IMR-90 (cell line): ENCODE results near the gene FAM117B. TPM values are rescaled to one million over a fixed set of nuclear protein-coding genes. Genes with fewer than 3 reads are reported as not detected.

Source experiments
- ATAC-seq: fragments of 200-7000 bp; cut with Tn5 transposase; 2 replicates; pipeline ENCODE4 v1.9.1; 2020; ENCODE audit warnings: low read depth, mild to moderate bottlenecking, moderate library complexity
- BruUV-seq: library from RNA; stranded (reverse); fragments of 400-500 nt; replicated peaks from 2 replicates; lab custom pipeline; 2021; lab: Mats Ljungman, UMichigan
- CTCF ChIA-PET: fragments of 300-600 bp; formaldehyde crosslinking; extraction: SDS; loops from one replicate; lab custom pipeline; 2021; ENCODE audit warnings: antibody characterized with exemption; lab: Yijun Ruan, JAX
- POLR2A ChIA-PET: fragments of 300-600 bp; sonication (Branson Sonifier 250); formaldehyde crosslinking; loops from one replicate; lab custom pipeline; 2022; ENCODE audit warnings: antibody characterized with exemption; ENCODE audit not compliant: unreplicated experiment; lab: Charles Lee
- DNase-seq: peaks from one replicate; pipeline ENCODE4 v3.0.0; 2013
- H2AFZ ChIP-seq: replicated peaks from 2 replicates; pipeline ENCODE3; 2013; ENCODE audit warnings: low read length, mild to moderate bottlenecking; ENCODE audit not compliant: poor library complexity
- H2AK5ac ChIP-seq: 2 replicates; pipeline ENCODE4 v1.6.1; 2013; ENCODE audit warnings: low read depth, low read length, inconsistent platforms
- H2AK9ac ChIP-seq: replicated peaks from 2 replicates; pipeline ENCODE3; 2013; ENCODE audit warnings: mild to moderate bottlenecking, low read depth, low read length, moderate library complexity; ENCODE audit not compliant: poor library complexity
- H2BK120ac ChIP-seq: 2 replicates; pipeline ENCODE4 v1.6.1; 2013; ENCODE audit warnings: low read depth, low read length, inconsistent platforms
- H2BK15ac ChIP-seq: 3 replicates; pipeline ENCODE4 v1.6.1; 2013; ENCODE audit warnings: low read depth, low read length, inconsistent platforms
- H2BK20ac ChIP-seq: 2 replicates; pipeline ENCODE4 v1.6.1; 2013; ENCODE audit warnings: low read depth, mild to moderate bottlenecking, inconsistent platforms, low read length, moderate library complexity
- H2BK5ac ChIP-seq: 2 replicates; pipeline ENCODE4 v1.6.1; 2013; ENCODE audit warnings: mild to moderate bottlenecking, low read depth, low read length, inconsistent platforms; ENCODE audit not compliant: poor library complexity, severe bottlenecking
- H3K14ac ChIP-seq: replicated peaks from 2 replicates; pipeline ENCODE4 v1.6.1; 2013; ENCODE audit warnings: low read depth, low read length, inconsistent platforms
- H3K18ac ChIP-seq: 2 replicates; pipeline ENCODE4 v1.6.1; 2013; ENCODE audit warnings: low read depth, low read length, control low read depth
- H3K23ac ChIP-seq: 2 replicates; pipeline ENCODE4 v1.6.1; 2013; ENCODE audit warnings: low read depth, low read length, inconsistent platforms
- H3K27ac ChIP-seq: 2 replicates; pipeline ENCODE4 v1.5.1; 2013; ENCODE audit warnings: mild to moderate bottlenecking, control low read depth, low read length; ENCODE audit not compliant: insufficient read depth
- H3K27me3 ChIP-seq: 2 replicates; pipeline ENCODE4 v1.6.1; 2013; ENCODE audit warnings: low read length; ENCODE audit not compliant: control insufficient read depth, insufficient read depth
- H3K36me3 ChIP-seq: 2 replicates; pipeline ENCODE4 v1.6.1; 2013; ENCODE audit warnings: low read length, mixed read lengths; ENCODE audit not compliant: control insufficient read depth, insufficient read depth
- H3K4ac ChIP-seq: 2 replicates; pipeline ENCODE4 v1.6.1; 2013; ENCODE audit warnings: low read depth, low read length, inconsistent platforms
- H3K4me1 ChIP-seq: 2 replicates; pipeline ENCODE4 v1.6.1; 2013; ENCODE audit warnings: low read length, mixed read lengths; ENCODE audit not compliant: control insufficient read depth, insufficient read depth
- H3K4me2 ChIP-seq: 2 replicates; pipeline ENCODE4 v1.6.1; 2013; ENCODE audit warnings: low read depth, mild to moderate bottlenecking, control low read depth, low read length, moderate library complexity
- H3K4me3 ChIP-seq: 2 replicates; pipeline ENCODE4 v1.5.1; 2013; ENCODE audit warnings: low read depth, mild to moderate bottlenecking, control low read depth, low read length, moderate library complexity; ENCODE audit not compliant: insufficient read depth
- H3K56ac ChIP-seq: 2 replicates; pipeline ENCODE4 v1.6.1; 2013; ENCODE audit warnings: low read length, inconsistent platforms; ENCODE audit not compliant: insufficient read depth; ENCODE audit errors: extremely low read depth
- H3K79me1 ChIP-seq, 2 experiments: 2 replicates each; pipeline ENCODE4 v1.6.1; 2013; ENCODE audit warnings: low read length in 2 of 2, inconsistent platforms in 1 of 2, low read depth in 1 of 2
- H3K9ac ChIP-seq: 2 replicates; pipeline ENCODE4 v1.6.1; 2013; ENCODE audit warnings: low read depth, low read length, control low read depth
- H3K9me1 ChIP-seq: 2 replicates; pipeline ENCODE4 v1.6.1; 2013; ENCODE audit warnings: low read length, inconsistent platforms; ENCODE audit not compliant: insufficient read depth
- H3K9me3 ChIP-seq: 2 replicates; pipeline ENCODE4 v1.6.1; 2013; ENCODE audit warnings: low read length; ENCODE audit not compliant: control insufficient read depth, insufficient read depth
- H4K20me1 ChIP-seq: 2 replicates; pipeline ENCODE4 v1.6.1; 2013; ENCODE audit warnings: low read length, inconsistent platforms; ENCODE audit not compliant: insufficient read depth
- H4K5ac ChIP-seq: 2 replicates; pipeline ENCODE4 v1.6.1; 2013; ENCODE audit warnings: mild to moderate bottlenecking, low read depth, low read length, control low read depth
- H4K8ac ChIP-seq, 2 experiments: 2 replicates each; pipeline ENCODE4 v1.6.1; 2013; ENCODE audit warnings: low read depth in 2 of 2, low read length in 2 of 2, control low read depth in 1 of 2, inconsistent platforms in 1 of 2
- H4K91ac ChIP-seq: 2 replicates; pipeline ENCODE4 v1.6.1; 2013; ENCODE audit warnings: low read depth, low read length, inconsistent platforms; ENCODE audit not compliant: insufficient read depth
- BHLHE40 ChIP-seq: fragments of 150-350 bp; IDR thresholded peaks from 2 replicates; pipeline ENCODE4 v1.6.1; 2016; ENCODE audit warnings: mild to moderate bottlenecking, low read depth, low read length
- CEBPB ChIP-seq: IDR thresholded peaks from 2 replicates; pipeline ENCODE4 v1.6.1; 2012; ENCODE audit warnings: low read depth, low read length, improper control_type of control experiment
- CHD1 ChIP-seq: IDR thresholded peaks from 2 replicates; pipeline ENCODE4 v1.6.1; 2012; ENCODE audit warnings: low read depth, low read length, improper control_type of control experiment
- ELK1 ChIP-seq: fragments of 150-350 bp; IDR thresholded peaks from 2 replicates; pipeline ENCODE4 v1.6.1; 2016; ENCODE audit warnings: low read depth, mild to moderate bottlenecking, low read length, moderate library complexity, borderline replicate concordance
- FOS ChIP-seq: fragments of 150-350 bp; IDR thresholded peaks from 2 replicates; pipeline ENCODE4 v1.6.1; 2016; ENCODE audit warnings: low read depth, low read length
- MAFK ChIP-seq: IDR thresholded peaks from 2 replicates; pipeline ENCODE4 v1.6.1; 2012; ENCODE audit warnings: low read depth, low read length, improper control_type of control experiment
- MAZ ChIP-seq: IDR thresholded peaks from 2 replicates; pipeline ENCODE4 v1.6.1; 2012; ENCODE audit warnings: low read depth, mild to moderate bottlenecking, low read length, improper control_type of control experiment, moderate library complexity, borderline replicate concordance
- MXI1 ChIP-seq: IDR thresholded peaks from 2 replicates; pipeline ENCODE4 v1.6.1; 2012; ENCODE audit warnings: low read depth, mild to moderate bottlenecking, low read length, moderate library complexity, borderline replicate concordance
- NFE2L2 ChIP-seq: fragments of 150-350 bp; IDR thresholded peaks from 2 replicates; pipeline ENCODE4 v1.6.1; 2016; ENCODE audit warnings: low read depth, mild to moderate bottlenecking, low read length
- POLR2A ChIP-seq: IDR thresholded peaks from 2 replicates; pipeline ENCODE4 v1.6.1; 2012; ENCODE audit warnings: mild to moderate bottlenecking, low read depth, low read length
- RAD21 ChIP-seq: IDR thresholded peaks from 2 replicates; pipeline ENCODE4 v1.6.1; 2012; ENCODE audit warnings: low read length, improper control_type of control experiment
- RCOR1 ChIP-seq: IDR thresholded peaks from 2 replicates; pipeline ENCODE4 v1.6.1; 2012; ENCODE audit warnings: mild to moderate bottlenecking, low read length, improper control_type of control experiment; ENCODE audit not compliant: insufficient replicate concordance
- RFX5 ChIP-seq: IDR thresholded peaks from 2 replicates; pipeline ENCODE4 v1.8.0; 2012; ENCODE audit warnings: low read depth, mild to moderate bottlenecking, low read length, moderate library complexity
- SMC3 ChIP-seq: fragments of 150-350 bp; IDR thresholded peaks from 2 replicates; pipeline ENCODE4 v1.6.1; 2016; ENCODE audit warnings: low read depth, mild to moderate bottlenecking, antibody characterized with exemption, low read length, moderate library complexity
- USF2 ChIP-seq: fragments of 150-350 bp; IDR thresholded peaks from 2 replicates; pipeline ENCODE4 v1.6.1; 2017; ENCODE audit warnings: mild to moderate bottlenecking, antibody characterized with exemption, low read length, low read depth
- WGBS, 2 experiments: methylation state at CpG; one replicate each; pipeline versions ENCODE4 v1.1.5 to v1.1.7; 2013; ENCODE audit warnings: missing lambda C conversion rate in 2 of 2; ENCODE audit not compliant: insufficient read length in 1 of 2; ENCODE audit errors: extremely low coverage in 2 of 2; 5-methylcytosine and 5-hydroxymethylcytosine counted together
- dilution Hi-C: fragments of 300-500 bp; cut with HindIII; formaldehyde crosslinking; loops from one replicate; pipeline ENCODE4 v1.14.3; 2018; ENCODE audit warnings: low sequenced_read_pairs; ENCODE audit not compliant: unreplicated experiment
- in situ Hi-C: fragments of 300-500 bp; cut with MboI; formaldehyde crosslinking; loops from 3 replicates; pipeline ENCODE4 v1.14.3; 2019; ENCODE audit warnings: low sequenced_read_pairs, inconsistent platforms, mixed read lengths
- intact Hi-C: fragments of 100-400 bp; cut with micrococcal nuclease; formaldehyde crosslinking; loops from 2 replicates; pipeline ENCODE4 v1.10.0; 2022
- polyA plus RNA-seq, 3 experiments: library from polyadenylated mRNA; depleted of rRNA; stranded (reverse); fragments of >200 nt; gene quantifications; 2 replicates each; pipeline ENCODE4 v1.2.3, GENCODE V29; 2012; ENCODE audit warnings: low replicate concordance in 1 of 3
- total RNA-seq: library from RNA; depleted of rRNA; stranded (reverse); fragments of >200 nt; gene quantifications from 2 replicates; pipeline ENCODE4 v1.2.3, GENCODE V29; 2012
- TF ChIP-seq, protein P1 (sequence below): conservative IDR thresholded peaks from 2 replicates; pipeline ENCODE4 v1.5.1; 2012; ENCODE audit warnings: mild to moderate bottlenecking, low read depth, low read length, improper control_type of control experiment

Gene FAM117B
- total and polyA plus RNA-seq, 2 of the 4 experiments (the other 2 are of a cell fraction), result 0.54 to 0.79 TPM

- Histone ChIP-seq H3K79me1 (no peaks in the 10 kb centered on the region), H4K8ac (no peak overlapping the region), H3K4me1 (no peaks in the 10 kb centered on the region), H3K4me3 (no peak overlapping the region), H3K9ac (no peak overlapping the region), H3K9me3 (peaks cover 9% of the 10 kb centered on the region), H2AK5ac (no peak overlapping the region), H4K20me1 (no peaks in the 10 kb centered on the region), H3K27me3 (no peaks in the 10 kb centered on the region), H3K14ac (no peak overlapping the region), H2BK120ac (no peak overlapping the region), H2BK20ac (no peak overlapping the region), H2AK9ac (no peak overlapping the region), H3K9me1 (peaks cover 3% of the 10 kb centered on the region; the same call in 1 of the 2 replicates), H4K91ac (no peak overlapping the region), H2AFZ (no peak overlapping the region), H3K36me3 (peaks cover 4% of the 10 kb centered on the region; the same call in 1 of the 2 replicates), H3K23ac (no peak overlapping the region), H3K18ac (no peak overlapping the region), H3K4me2 (no peak overlapping the region), H3K56ac (no peak overlapping the region), H2BK5ac (no peak overlapping the region), H3K27ac (no peak overlapping the region), H2BK15ac (no peak overlapping the region), H4K5ac (no peak overlapping the region), H3K4ac (no peak overlapping the region)
- no TSS peak for BruUV-seq
- POLR2A ChIA-PET, result no interaction called here
- TF ChIP-seq CHD1 (no peak), USF2 (no peak), RFX5 (no peak), ELK1 (no peak), RAD21 (no peak), BHLHE40 (no peak), MAFK (no peak), CEBPB (no peak), FOS (no peak), RCOR1 (no peak), NFE2L2 (no peak), MXI1 (no peak), MAZ (no peak), POLR2A (no peak), SMC3 (no peak)
- TF ChIP-seq, protein P1, sequence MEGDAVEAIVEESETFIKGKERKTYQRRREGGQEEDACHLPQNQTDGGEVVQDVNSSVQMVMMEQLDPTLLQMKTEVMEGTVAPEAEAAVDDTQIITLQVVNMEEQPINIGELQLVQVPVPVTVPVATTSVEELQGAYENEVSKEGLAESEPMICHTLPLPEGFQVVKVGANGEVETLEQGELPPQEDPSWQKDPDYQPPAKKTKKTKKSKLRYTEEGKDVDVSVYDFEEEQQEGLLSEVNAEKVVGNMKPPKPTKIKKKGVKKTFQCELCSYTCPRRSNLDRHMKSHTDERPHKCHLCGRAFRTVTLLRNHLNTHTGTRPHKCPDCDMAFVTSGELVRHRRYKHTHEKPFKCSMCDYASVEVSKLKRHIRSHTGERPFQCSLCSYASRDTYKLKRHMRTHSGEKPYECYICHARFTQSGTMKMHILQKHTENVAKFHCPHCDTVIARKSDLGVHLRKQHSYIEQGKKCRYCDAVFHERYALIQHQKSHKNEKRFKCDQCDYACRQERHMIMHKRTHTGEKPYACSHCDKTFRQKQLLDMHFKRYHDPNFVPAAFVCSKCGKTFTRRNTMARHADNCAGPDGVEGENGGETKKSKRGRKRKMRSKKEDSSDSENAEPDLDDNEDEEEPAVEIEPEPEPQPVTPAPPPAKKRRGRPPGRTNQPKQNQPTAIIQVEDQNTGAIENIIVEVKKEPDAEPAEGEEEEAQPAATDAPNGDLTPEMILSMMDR, result no peak
- no peak for DNase-seq
- in situ Hi-C loops (no loop called here), intact Hi-C loops (no loop called here), dilution Hi-C loops (no loop called here)
- ATAC-seq, result no peak
- CTCF ChIA-PET, result no interaction called here
- no CpG with 5 or more reads among the region's 1 CpG for WGBS, 2 experiments
These were observed 108.8 kb downstream of the FAM117B start for GRCh38 chr2:202743613-202744012.
